ENCODE measurements around the gene HACD3. TPM values are rescaled to one million over a fixed set of nuclear protein-coding genes. Genes with fewer than 3 reads are reported as not detected.
A peak's percentile ranks its signal among the peaks of the same experiment; 100 is the strongest.

The HACD3 gene
- total and polyA plus RNA-seq, 2 experiments from 2014 or later: 104 to 119 TPM

- Histone ChIP-seq H3K9me3 (ENCODE audit: low read depth) (no peaks in the 10 kb centered on the region), H3K79me2 (ENCODE audit: insufficient read depth) (peaks cover 38% of the 10 kb centered on the region), H3K27me3 (replicated peaks; ENCODE audit: insufficient read depth) (no peaks in the 10 kb centered on the region), H3K9ac (no peak overlapping the region), H3K9me2 (ENCODE audit: insufficient read depth) (no peaks in the 10 kb centered on the region), H2AFZ (peak overlapping the region; percentile 98; the same call in 1 of the 2 replicates), H4K20me1 (ENCODE audit: insufficient read depth) (no peaks in the 10 kb centered on the region), H3K4me3 (no peak overlapping the region), H3F3A (ENCODE audit: insufficient read depth) (peaks cover 5% of the 10 kb centered on the region), H3K36me3 (ENCODE audit: low read depth) (no peaks in the 10 kb centered on the region), H3K4me2 (ENCODE audit: unreplicated experiment) (no peak overlapping the region), H3K27ac (no peak overlapping the region), H3K4me1 (ENCODE audit: insufficient read depth) (peaks cover 20% of the 10 kb centered on the region; the same call in 1 of the 2 replicates)
- TF ChIP-seq EZH2 (IDR thresholded peaks at IDR 0.05; ENCODE audit: insufficient read depth, poor library complexity, severe bottlenecking) (no peak), EZH2phosphoT487 (IDR thresholded peaks at IDR 0.05; ENCODE audit: insufficient read depth, low read depth) (no peak)
- in situ Hi-C loops (cut with MboI): no loop called here
- 93 to 94% methylated on average over 20 of the region's 20 CpGs for WGBS, 2 experiments (ENCODE audit: low coverage in 1 of 2, low lambda C conversion rate in 2 of 2, missing lambda C conversion rate in 2 of 2)
- DNase-seq: no peak
These were observed 1.7 kb upstream of the HACD3 start for GRCh38 chr15:65528461-65529060.

- DNase-seq: peak; percentile 27
- TF ChIP-seq EZH2 (IDR thresholded peaks at IDR 0.05; ENCODE audit: insufficient read depth, poor library complexity, severe bottlenecking) (no peak), EZH2phosphoT487 (IDR thresholded peaks at IDR 0.05; ENCODE audit: insufficient read depth, low read depth) (no peak)
- Histone ChIP-seq H3K79me2 (ENCODE audit: insufficient read depth) (peaks cover 50% of the 10 kb centered on the region), H2AFZ (peak overlapping the region; percentile 98), H3K27me3 (replicated peaks; ENCODE audit: insufficient read depth) (no peaks in the 10 kb centered on the region), H3F3A (ENCODE audit: insufficient read depth) (peaks cover 5% of the 10 kb centered on the region), H3K27ac (peak overlapping the region; percentile 6; the same call in 1 of the 2 replicates), H3K36me3 (ENCODE audit: low read depth) (no peaks in the 10 kb centered on the region), H3K9me3 (ENCODE audit: low read depth) (no peaks in the 10 kb centered on the region), H3K4me3 (peak overlapping the region; percentile 77), H3K4me2 (ENCODE audit: unreplicated experiment) (peak overlapping the region; percentile 68), H3K9ac (peak overlapping the region; percentile 78), H3K4me1 (ENCODE audit: insufficient read depth) (peaks cover 20% of the 10 kb centered on the region), H3K9me2 (ENCODE audit: insufficient read depth) (no peaks in the 10 kb centered on the region), H4K20me1 (ENCODE audit: insufficient read depth) (peaks cover 5% of the 10 kb centered on the region; the same call in 1 of the 2 replicates)
- 22 to 25% methylated on average over 13 of the region's 13 CpGs for WGBS, 2 experiments (ENCODE audit: low coverage in 1 of 2, low lambda C conversion rate in 2 of 2, missing lambda C conversion rate in 2 of 2)
- in situ Hi-C loops (cut with MboI): no loop called here
These were observed 423 bp upstream of the HACD3 start for GRCh38 chr15:65529762-65530317.

GRCh38 chr15:65532738-65533051, 2.4 kb downstream of the HACD3 start:
- H3K4me3 ChIP-seq: no peak overlapping the region
- peaks cover 5% of the 10 kb centered on the region; the same call in 1 of the 2 replicates for H4K20me1 ChIP-seq (ENCODE audit: insufficient read depth)
- H3K4me1 ChIP-seq (ENCODE audit: insufficient read depth): peaks cover 27% of the 10 kb centered on the region
- TF ChIP-seq EZH2phosphoT487 (IDR thresholded peaks at IDR 0.05; ENCODE audit: insufficient read depth, low read depth): no peak
- TF ChIP-seq EZH2 (IDR thresholded peaks at IDR 0.05; ENCODE audit: insufficient read depth, poor library complexity, severe bottlenecking): no peak
- no peaks in the 10 kb centered on the region for H3K27me3 ChIP-seq (replicated peaks; ENCODE audit: insufficient read depth)
- peak; percentile 69 for DNase-seq
- WGBS, 2 experiments (ENCODE audit: low coverage in 1 of 2, low lambda C conversion rate in 2 of 2, missing lambda C conversion rate in 2 of 2): 35 to 39% methylated on average over 1 of the region's 1 CpG
- no peaks in the 10 kb centered on the region for H3K9me3 ChIP-seq (ENCODE audit: low read depth)
- H3K27ac ChIP-seq: no peak overlapping the region
- H3K9ac ChIP-seq: no peak overlapping the region
- H2AFZ ChIP-seq: no peak overlapping the region
- no peak overlapping the region for H3K4me2 ChIP-seq (ENCODE audit: unreplicated experiment)
- H3K36me3 ChIP-seq (ENCODE audit: low read depth): no peaks in the 10 kb centered on the region
- peaks cover 5% of the 10 kb centered on the region for H3F3A ChIP-seq (ENCODE audit: insufficient read depth)
- H3K9me2 ChIP-seq (ENCODE audit: insufficient read depth): no peaks in the 10 kb centered on the region
- in situ Hi-C loops (cut with MboI): no loop called here
- peaks cover 79% of the 10 kb centered on the region for H3K79me2 ChIP-seq (ENCODE audit: insufficient read depth)

GRCh38 chr15:65533057-65533756, 2.9 kb downstream of the HACD3 start:
- no peak overlapping the region for H3K27ac ChIP-seq
- H3F3A ChIP-seq (ENCODE audit: insufficient read depth): peaks cover 5% of the 10 kb centered on the region
- H3K79me2 ChIP-seq (ENCODE audit: insufficient read depth): peaks cover 83% of the 10 kb centered on the region
- peaks cover 5% of the 10 kb centered on the region; the same call in 1 of the 2 replicates for H4K20me1 ChIP-seq (ENCODE audit: insufficient read depth)
- H3K4me3 ChIP-seq: no peak overlapping the region
- no peaks in the 10 kb centered on the region for H3K36me3 ChIP-seq (ENCODE audit: low read depth)
- H3K9ac ChIP-seq: no peak overlapping the region
- H3K4me2 ChIP-seq (ENCODE audit: unreplicated experiment): no peak overlapping the region
- no peaks in the 10 kb centered on the region for H3K27me3 ChIP-seq (replicated peaks; ENCODE audit: insufficient read depth)
- peaks cover 27% of the 10 kb centered on the region for H3K4me1 ChIP-seq (ENCODE audit: insufficient read depth)
- 76 to 81% methylated on average over 5 of the region's 5 CpGs for WGBS, 2 experiments (ENCODE audit: low coverage in 1 of 2, low lambda C conversion rate in 2 of 2, missing lambda C conversion rate in 2 of 2)
- H2AFZ ChIP-seq: no peak overlapping the region
- in situ Hi-C loops (cut with MboI): no loop called here
- H3K9me3 ChIP-seq (ENCODE audit: low read depth): no peaks in the 10 kb centered on the region
- TF ChIP-seq EZH2phosphoT487 (IDR thresholded peaks at IDR 0.05; ENCODE audit: insufficient read depth, low read depth) (no peak), EZH2 (IDR thresholded peaks at IDR 0.05; ENCODE audit: insufficient read depth, poor library complexity, severe bottlenecking) (no peak)
- H3K9me2 ChIP-seq (ENCODE audit: insufficient read depth): no peaks in the 10 kb centered on the region
- peak; percentile 19 for DNase-seq
